Stomach (tissue), 4 donors: ENCODE data around the gene STK17A.

Source experiments
- CTCF ChIP-seq, 7 experiments: fragments of 450-650 bp in 4 of 7; fragments of 200-600 bp in 3 of 7; sonication (generic) in 3 of 7; IDR thresholded peaks; one replicate each; pipeline ENCODE4 v1.5.1; 2016 to 2019; ENCODE audit warnings: antibody characterized with exemption in 7 of 7, control low read depth in 2 of 7, mild to moderate bottlenecking in 1 of 7
- EP300 ChIP-seq: sonication (generic); formaldehyde crosslinking; IDR thresholded peaks from one replicate; pipeline ENCODE4 v1.6.1; 2017; ENCODE audit warnings: antibody characterized with exemption
- POLR2A ChIP-seq, 4 donors: fragments of 450-650 bp; IDR thresholded peaks; one replicate each; pipeline ENCODE4 v1.6.1; 2016; ENCODE audit warnings: antibody characterized with exemption in 4 of 4, control low read depth in 2 of 4, mild to moderate bottlenecking in 1 of 4, moderate library complexity in 1 of 4
- POLR2AphosphoS5 ChIP-seq, 3 donors: sonication (generic); formaldehyde crosslinking; IDR thresholded peaks; one replicate each; pipeline ENCODE4 v1.6.1; 2016; ENCODE audit warnings: antibody characterized with exemption in 3 of 3

GRCh38 chr7:43589728-43590127 lies 6.8 kb downstream of the STK17A start:
- no peak for TF ChIP-seq POLR2AphosphoS5 (IDR thresholded peaks at IDR 0.05)
- TF ChIP-seq EP300, result no peak
- no peak for TF ChIP-seq POLR2A (IDR thresholded peaks at IDR 0.05)
- no peak for TF ChIP-seq CTCF (IDR thresholded peaks at IDR 0.05)
